KMS-11 (cell line): ENCODE measurements around the gene LAS1L.
A peak's percentile ranks its signal among the peaks of the same experiment; 100 is the strongest.

Source experiments
- H2AFZ ChIP-seq: fragments of 200-600 bp; sonication (generic); 2 replicates; pipeline ENCODE4 v1.6.1; 2016; ENCODE audit warnings: antibody characterized with exemption, mixed run types, low read depth
- H3K27ac ChIP-seq: fragments of 200-600 bp; sonication (generic); 2 replicates; pipeline ENCODE4 v1.6.1; 2016; ENCODE audit warnings: mild to moderate bottlenecking, mixed run types
- H3K27me3 ChIP-seq: fragments of 200-600 bp; sonication (generic); 2 replicates; pipeline ENCODE4 v1.6.1; 2017; ENCODE audit warnings: mild to moderate bottlenecking, low read depth, mixed run types, moderate library complexity; ENCODE audit not compliant: insufficient read depth
- H3K36me3 ChIP-seq: fragments of 200-600 bp; sonication (generic); 2 replicates; pipeline ENCODE4 v1.6.1; 2017; ENCODE audit warnings: mild to moderate bottlenecking, mixed run types; ENCODE audit not compliant: insufficient read depth
- H3K4me1 ChIP-seq: fragments of 200-600 bp; sonication (generic); 2 replicates; pipeline ENCODE4 v1.6.1; 2016; ENCODE audit warnings: mild to moderate bottlenecking, low read depth, mixed run types; ENCODE audit not compliant: poor library complexity, severe bottlenecking
- H3K4me2 ChIP-seq: fragments of 200-600 bp; sonication (generic); 2 replicates; pipeline ENCODE4 v1.7.0; 2016; ENCODE audit warnings: mild to moderate bottlenecking, mixed run types
- H3K4me3 ChIP-seq: fragments of 200-600 bp; sonication (generic); IDR thresholded peaks from 2 replicates; pipeline ENCODE4 v1.6.1; 2017; ENCODE audit warnings: low read depth, low read length, mixed read lengths; ENCODE audit not compliant: insufficient read depth
- H3K79me2 ChIP-seq: fragments of 200-600 bp; sonication (generic); 2 replicates; pipeline ENCODE4 v1.6.1; 2016; ENCODE audit warnings: low read depth, mixed run types; ENCODE audit not compliant: insufficient read depth
- H3K9ac ChIP-seq: fragments of 200-600 bp; sonication (generic); 2 replicates; pipeline ENCODE4 v1.6.1; 2016; ENCODE audit warnings: mild to moderate bottlenecking, mixed run types
- H4K20me1 ChIP-seq: fragments of 200-600 bp; sonication (generic); 2 replicates; pipeline ENCODE4 v1.6.1; 2016; ENCODE audit warnings: mild to moderate bottlenecking, mixed run types; ENCODE audit not compliant: insufficient read depth
- CTCF ChIP-seq: fragments of 200-600 bp; sonication (generic); conservative IDR thresholded peaks from 2 replicates; pipeline ENCODE4 v1.6.1; 2017; ENCODE audit warnings: low read depth, mild to moderate bottlenecking, antibody characterized with exemption, low read length, moderate library complexity, mixed read lengths

LAS1L gene

GRCh38 chrX:65534450-65535292 is at the start of gene LAS1L:
TSS of gene LAS1L (minus strand) at chrX:65534787. CDS start at chrX:65534715, 72 bp downstream.
- no peak for TF ChIP-seq CTCF
- peaks cover 16% of the 10 kb centered on the region for H3K4me1 ChIP-seq
- H3K4me3 ChIP-seq, result no peak within 1 kb of the TSS
- peak within 1 kb of the TSS; percentile 74 for H3K9ac ChIP-seq
- peaks cover 37% of the 10 kb centered on the region for H3K79me2 ChIP-seq
- H3K27ac ChIP-seq, result peak within 1 kb of the TSS; percentile 44
- H3K27me3 ChIP-seq, result no peaks in the 10 kb centered on the region
- H3K36me3 ChIP-seq, result no peaks in the 10 kb centered on the region; the same call in 1 of the 2 replicates
- peak within 1 kb of the TSS; percentile 93 for H2AFZ ChIP-seq
- peak within 1 kb of the TSS; percentile 73 for H3K4me2 ChIP-seq
- no peaks in the 10 kb centered on the region for H4K20me1 ChIP-seq

GRCh38 chrX:65582450-65583082 is 48.0 kb upstream of the LAS1L start:
- H3K79me2 ChIP-seq, result no peaks in the 10 kb centered on the region
- no peaks in the 10 kb centered on the region for H4K20me1 ChIP-seq
- no peak overlapping the region for H3K4me3 ChIP-seq
- 0 out of 2 replicates have a peak overlapping the region, but pooled peaks have one; percentile 25 for H3K4me2 ChIP-seq
- H3K9ac ChIP-seq, result no peak overlapping the region
- no peak overlapping the region for H2AFZ ChIP-seq
- H3K36me3 ChIP-seq, result no peaks in the 10 kb centered on the region
- no peaks in the 10 kb centered on the region for H3K27me3 ChIP-seq
- TF ChIP-seq CTCF, result no peak
- no peaks in the 10 kb centered on the region for H3K4me1 ChIP-seq
- no peak overlapping the region for H3K27ac ChIP-seq

- Histone ChIP-seq H3K4me1 (no peaks in the 10 kb centered on the region), H3K4me3 (no peak overlapping the region), H3K36me3 (no peaks in the 10 kb centered on the region), H3K79me2 (no peaks in the 10 kb centered on the region), H3K27ac (no peak overlapping the region), H3K27me3 (no peaks in the 10 kb centered on the region), H4K20me1 (no peaks in the 10 kb centered on the region), H3K4me2 (peak overlapping the region; percentile 25; the same call in 1 of the 2 replicates), H3K9ac (no peak overlapping the region), H2AFZ (peak overlapping the region; percentile 26; the same call in 1 of the 2 replicates)
- peak; percentile 78 for TF ChIP-seq CTCF
Measured at GRCh38 chrX:65581661-65582339, 47.2 kb upstream of the LAS1L start.

- no peak overlapping the region for H3K27ac ChIP-seq
- H3K36me3 ChIP-seq, result no peaks in the 10 kb centered on the region
- no peaks in the 10 kb centered on the region for H4K20me1 ChIP-seq
- no peaks in the 10 kb centered on the region for H3K79me2 ChIP-seq
- H3K27me3 ChIP-seq, result no peaks in the 10 kb centered on the region
- TF ChIP-seq CTCF, result no peak
- H3K9ac ChIP-seq, result no peak overlapping the region
- no peak overlapping the region for H3K4me2 ChIP-seq
- no peak overlapping the region for H2AFZ ChIP-seq
- H3K4me3 ChIP-seq, result no peak overlapping the region
- H3K4me1 ChIP-seq, result no peaks in the 10 kb centered on the region
Measured at GRCh38 chrX:65578346-65578745, 43.8 kb upstream of the LAS1L start.
